Transverse colon (tissue), 4 donors: Measurements from ENCODE around the gene PDE1C.

Source experiments
- EP300 ChIP-seq: sonication (generic); formaldehyde crosslinking; IDR thresholded peaks from one replicate; pipeline ENCODE4 v1.6.1; 2017; ENCODE audit warnings: antibody characterized with exemption, low read depth
- POLR2A ChIP-seq: fragments of 450-650 bp; IDR thresholded peaks from one replicate; pipeline ENCODE4 v1.6.1; 2016; ENCODE audit warnings: antibody characterized with exemption, mild to moderate bottlenecking, moderate library complexity
- POLR2AphosphoS5 ChIP-seq, 3 donors: sonication (generic); formaldehyde crosslinking; IDR thresholded peaks; one replicate each; pipeline ENCODE4 v1.6.1; 2016; ENCODE audit warnings: antibody characterized with exemption in 3 of 3
- TF ChIP-seq, protein P1 (sequence below), 5 experiments: fragments of 200-600 bp in 3 of 5; fragments of 450-650 bp in 2 of 5; sonication (generic) in 3 of 5; IDR thresholded peaks; 1 replicate in 2 of 5; 2 replicates in 3 of 5; pipeline ENCODE4 v1.5.1; 2016 to 2017; ENCODE audit warnings: antibody characterized with exemption in 5 of 5, inconsistent platforms in 3 of 5, mild to moderate bottlenecking in 2 of 5, moderate library complexity in 1 of 5

DNA sequence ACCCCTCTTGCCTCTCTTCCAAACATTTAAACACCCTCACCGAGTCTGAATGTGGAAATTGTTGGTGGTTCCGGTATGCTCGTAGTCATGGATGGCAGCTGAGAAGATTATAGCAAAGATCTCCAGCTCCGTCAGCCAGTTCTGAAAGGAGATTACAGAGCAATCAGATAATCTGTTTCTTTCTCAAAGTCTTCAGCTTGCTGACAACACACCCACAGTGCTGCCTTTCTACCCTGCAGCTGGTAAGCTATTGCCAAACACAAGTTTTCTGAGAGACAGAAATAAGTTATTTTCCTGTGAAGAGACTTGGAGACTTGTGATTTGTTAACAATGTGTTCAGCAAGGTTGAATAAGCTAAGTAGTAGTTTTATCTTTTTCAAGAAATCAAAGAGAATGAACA, 219.6 kb downstream of the PDE1C start:
- TF ChIP-seq POLR2A, result no peak
- TF ChIP-seq EP300, result no peak
- TF ChIP-seq, protein P1, sequence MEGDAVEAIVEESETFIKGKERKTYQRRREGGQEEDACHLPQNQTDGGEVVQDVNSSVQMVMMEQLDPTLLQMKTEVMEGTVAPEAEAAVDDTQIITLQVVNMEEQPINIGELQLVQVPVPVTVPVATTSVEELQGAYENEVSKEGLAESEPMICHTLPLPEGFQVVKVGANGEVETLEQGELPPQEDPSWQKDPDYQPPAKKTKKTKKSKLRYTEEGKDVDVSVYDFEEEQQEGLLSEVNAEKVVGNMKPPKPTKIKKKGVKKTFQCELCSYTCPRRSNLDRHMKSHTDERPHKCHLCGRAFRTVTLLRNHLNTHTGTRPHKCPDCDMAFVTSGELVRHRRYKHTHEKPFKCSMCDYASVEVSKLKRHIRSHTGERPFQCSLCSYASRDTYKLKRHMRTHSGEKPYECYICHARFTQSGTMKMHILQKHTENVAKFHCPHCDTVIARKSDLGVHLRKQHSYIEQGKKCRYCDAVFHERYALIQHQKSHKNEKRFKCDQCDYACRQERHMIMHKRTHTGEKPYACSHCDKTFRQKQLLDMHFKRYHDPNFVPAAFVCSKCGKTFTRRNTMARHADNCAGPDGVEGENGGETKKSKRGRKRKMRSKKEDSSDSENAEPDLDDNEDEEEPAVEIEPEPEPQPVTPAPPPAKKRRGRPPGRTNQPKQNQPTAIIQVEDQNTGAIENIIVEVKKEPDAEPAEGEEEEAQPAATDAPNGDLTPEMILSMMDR (IDR thresholded peaks at IDR 0.05), result no peak
- TF ChIP-seq POLR2AphosphoS5 (IDR thresholded peaks at IDR 0.05), result no peak
